NCI-H1092 (cell line): ENCODE results near the gene KCNH5.

Experiments
- DNase-seq: peaks from one replicate; lab custom pipeline; 2025; lab: John Stamatoyannopoulos, UW

Gene KCNH5, protein sequence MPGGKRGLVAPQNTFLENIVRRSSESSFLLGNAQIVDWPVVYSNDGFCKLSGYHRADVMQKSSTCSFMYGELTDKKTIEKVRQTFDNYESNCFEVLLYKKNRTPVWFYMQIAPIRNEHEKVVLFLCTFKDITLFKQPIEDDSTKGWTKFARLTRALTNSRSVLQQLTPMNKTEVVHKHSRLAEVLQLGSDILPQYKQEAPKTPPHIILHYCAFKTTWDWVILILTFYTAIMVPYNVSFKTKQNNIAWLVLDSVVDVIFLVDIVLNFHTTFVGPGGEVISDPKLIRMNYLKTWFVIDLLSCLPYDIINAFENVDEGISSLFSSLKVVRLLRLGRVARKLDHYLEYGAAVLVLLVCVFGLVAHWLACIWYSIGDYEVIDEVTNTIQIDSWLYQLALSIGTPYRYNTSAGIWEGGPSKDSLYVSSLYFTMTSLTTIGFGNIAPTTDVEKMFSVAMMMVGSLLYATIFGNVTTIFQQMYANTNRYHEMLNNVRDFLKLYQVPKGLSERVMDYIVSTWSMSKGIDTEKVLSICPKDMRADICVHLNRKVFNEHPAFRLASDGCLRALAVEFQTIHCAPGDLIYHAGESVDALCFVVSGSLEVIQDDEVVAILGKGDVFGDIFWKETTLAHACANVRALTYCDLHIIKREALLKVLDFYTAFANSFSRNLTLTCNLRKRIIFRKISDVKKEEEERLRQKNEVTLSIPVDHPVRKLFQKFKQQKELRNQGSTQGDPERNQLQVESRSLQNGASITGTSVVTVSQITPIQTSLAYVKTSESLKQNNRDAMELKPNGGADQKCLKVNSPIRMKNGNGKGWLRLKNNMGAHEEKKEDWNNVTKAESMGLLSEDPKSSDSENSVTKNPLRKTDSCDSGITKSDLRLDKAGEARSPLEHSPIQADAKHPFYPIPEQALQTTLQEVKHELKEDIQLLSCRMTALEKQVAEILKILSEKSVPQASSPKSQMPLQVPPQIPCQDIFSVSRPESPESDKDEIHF

DNA sequence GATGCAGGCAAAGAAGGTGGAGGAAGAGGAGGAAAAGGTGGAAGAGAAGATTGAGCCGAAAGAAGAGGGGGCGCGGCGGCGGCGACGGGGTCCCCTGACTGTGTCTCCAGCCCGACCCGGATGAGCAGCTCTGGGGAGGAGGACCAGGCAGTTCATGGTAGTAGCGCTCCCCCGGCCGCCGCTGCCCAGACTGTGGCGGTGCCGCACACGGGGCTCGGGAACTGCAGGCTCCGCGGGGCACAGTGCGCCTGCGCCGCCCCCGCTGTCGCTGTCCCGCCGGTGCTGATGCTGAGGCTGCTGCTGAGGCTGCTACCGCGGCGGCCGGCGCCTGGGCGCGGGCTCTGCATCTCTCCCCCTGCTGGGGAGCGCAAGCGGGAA lies at the start of gene KCNH5:
Gene KCNH5, minus strand, starts transcription at position 225 of the 378 bp plus-strand sequence. CDS start 272 bp downstream, outside the sequence.
- peak; percentile 68 for DNase-seq

DNA sequence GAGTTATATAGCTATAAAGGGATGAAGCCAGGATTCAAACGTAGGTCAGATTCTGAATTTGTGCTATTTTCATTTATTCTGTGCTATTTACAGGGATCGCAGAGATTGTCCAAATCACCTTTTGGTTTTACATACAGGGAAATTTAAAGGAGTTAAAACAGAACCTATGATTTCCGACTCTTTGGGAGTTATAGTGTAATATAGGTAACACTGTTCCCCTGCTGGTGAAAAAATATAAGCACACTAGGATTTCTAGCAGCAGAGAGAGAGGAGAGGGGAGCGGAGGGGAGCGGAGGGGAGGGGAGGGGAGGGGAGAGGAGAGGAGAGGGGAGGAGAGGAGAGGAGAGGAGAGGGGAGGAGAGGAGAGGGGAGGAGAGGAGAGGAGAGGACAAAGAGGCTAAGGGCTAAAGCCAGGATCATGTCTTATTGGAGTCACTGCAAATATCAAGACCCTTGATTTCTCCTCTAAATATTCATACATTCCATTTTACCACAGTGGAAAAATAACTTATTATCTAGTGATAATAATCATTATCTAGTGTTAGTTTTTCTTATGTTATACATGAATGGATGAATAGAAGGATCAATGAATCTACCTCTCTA lies 46.2 kb upstream of the KCNH5 start:
- no peak for DNase-seq

DNA sequence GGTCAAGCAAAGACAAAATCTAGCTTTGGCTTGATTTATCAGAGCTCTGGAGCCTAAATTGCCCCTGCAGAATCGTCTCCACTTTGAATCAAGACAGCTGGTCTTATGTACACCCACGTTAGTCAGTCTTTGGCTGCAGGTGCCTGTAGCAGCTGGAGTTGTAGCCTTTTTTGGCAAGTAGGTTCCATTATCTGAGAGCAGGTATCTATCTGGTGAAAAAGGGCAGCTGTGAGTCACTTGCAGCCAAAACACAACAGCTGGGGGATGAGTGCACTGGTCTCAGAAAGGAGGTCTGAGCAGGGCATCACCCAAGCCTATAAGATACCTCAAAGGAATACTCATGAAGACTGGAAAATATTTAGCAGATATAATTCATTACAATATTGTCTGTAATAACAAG lies 43.6 kb upstream of the KCNH5 start:
- DNase-seq = peak; percentile 72

DNA sequence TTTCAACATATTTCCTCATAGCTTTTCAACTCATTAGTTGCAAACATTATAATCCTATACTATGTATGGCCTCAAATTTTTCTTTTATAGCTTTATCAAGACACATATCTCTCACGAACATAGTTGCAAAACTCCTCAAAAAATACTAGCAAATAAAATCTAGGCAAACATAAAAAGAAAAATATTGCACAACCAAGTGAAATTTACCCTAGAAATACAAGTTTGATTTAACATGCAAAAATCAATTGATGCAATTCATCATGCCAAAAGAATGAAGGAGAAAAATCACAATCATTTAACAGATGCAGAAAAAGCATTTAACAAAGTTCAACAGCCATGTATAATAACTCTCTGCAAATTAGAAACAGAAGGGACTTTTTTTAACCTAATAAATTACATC lies 33.3 kb upstream of the KCNH5 start:
- no peak for DNase-seq

DNA sequence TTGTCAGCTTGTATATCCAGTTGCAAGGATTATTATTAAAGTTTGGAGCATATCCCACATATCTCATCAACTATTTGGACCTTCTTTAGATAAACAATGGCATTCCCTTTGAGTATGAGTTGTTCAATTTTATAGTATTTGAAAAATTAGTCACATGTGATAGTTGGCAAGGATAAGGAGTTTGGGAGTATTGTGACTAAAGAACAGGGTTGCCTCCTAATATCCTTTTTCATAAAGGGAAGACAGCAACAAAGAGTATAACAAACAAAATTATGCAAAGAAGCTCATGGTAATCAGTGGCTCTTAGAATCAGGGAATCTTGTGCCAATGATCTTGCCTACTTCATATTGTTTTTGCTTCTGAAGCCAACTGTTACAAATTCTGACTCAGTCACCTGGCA lies 31.2 kb upstream of the KCNH5 start:
- no peak for DNase-seq

DNA sequence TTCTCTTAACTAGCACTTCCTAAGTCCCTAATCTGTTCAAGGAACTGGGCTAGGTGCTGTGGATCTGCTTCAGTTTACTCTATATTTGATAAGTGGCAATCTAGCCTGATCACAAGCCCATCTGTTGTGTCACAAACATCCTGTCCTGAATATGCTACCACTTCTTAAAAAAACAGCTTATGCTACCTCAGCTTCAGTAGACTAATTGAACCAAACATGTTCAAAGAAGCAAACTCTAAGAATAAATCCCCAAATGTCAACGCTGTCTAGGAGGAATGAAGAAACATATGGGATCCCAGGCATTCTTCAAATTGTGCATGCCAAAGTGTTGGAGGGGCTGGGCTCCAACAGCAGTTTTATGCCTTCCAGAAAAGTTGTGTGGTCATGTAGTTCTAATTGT lies 10.4 kb upstream of the KCNH5 start:
- no peak for DNase-seq

DNA sequence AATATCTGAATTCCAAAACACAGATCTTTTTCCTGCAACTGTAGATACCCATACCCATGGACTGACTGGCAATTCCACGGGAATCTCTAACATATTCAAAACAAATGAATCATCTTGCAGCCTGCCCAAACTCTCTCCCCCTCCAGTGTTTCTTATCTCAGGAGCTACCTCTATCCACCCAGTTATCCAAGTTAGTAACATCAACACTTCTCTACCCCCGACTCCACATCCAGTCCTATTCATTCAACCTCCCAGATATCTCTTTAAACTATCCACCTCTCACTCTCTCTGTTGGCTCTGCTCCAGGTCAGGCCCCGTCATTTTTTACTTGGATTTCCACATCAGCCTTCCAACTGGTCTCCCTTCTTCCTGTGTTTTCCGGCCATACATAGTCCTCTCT lies 6.7 kb upstream of the KCNH5 start:
- no peak for DNase-seq

DNA sequence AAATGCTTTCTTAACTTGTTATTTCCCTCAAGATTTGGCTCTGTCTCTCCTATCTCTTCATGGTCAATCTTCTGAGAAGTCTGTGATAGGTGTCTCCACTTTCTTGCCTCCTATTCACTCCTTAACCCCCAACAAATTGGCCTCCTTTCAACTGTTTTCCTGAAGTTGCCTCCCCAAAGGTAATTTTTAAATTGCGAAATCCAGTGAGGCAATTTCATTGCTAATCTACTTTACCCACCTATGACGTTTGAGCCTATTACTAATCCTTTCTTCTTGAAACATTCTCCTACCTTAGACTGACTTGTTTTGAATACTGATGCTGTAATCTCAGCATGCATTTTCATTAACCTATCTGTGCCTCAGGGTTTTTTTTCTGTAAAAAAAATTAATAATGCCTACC lies 6.0 kb upstream of the KCNH5 start:
- DNase-seq = no peak

DNA sequence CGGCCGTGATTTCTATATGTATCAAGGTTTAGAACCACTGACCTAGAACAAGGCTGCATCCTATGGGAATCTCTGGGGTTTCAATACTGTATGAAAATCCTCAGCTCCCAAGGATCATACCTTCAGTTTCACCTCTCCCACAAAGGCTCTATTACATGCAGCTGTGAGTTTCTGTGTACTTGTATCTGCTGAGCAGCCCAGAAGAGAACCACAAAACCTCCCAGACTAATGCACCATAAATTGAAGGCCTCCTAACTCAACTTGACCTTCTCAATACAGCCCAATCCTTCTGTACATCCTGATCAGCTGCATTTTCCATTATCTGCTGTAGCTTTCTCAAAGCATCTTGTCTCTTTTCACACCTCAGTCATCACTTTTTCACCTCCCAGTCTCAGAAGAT lies 5.4 kb upstream of the KCNH5 start:
- no peak for DNase-seq

DNA sequence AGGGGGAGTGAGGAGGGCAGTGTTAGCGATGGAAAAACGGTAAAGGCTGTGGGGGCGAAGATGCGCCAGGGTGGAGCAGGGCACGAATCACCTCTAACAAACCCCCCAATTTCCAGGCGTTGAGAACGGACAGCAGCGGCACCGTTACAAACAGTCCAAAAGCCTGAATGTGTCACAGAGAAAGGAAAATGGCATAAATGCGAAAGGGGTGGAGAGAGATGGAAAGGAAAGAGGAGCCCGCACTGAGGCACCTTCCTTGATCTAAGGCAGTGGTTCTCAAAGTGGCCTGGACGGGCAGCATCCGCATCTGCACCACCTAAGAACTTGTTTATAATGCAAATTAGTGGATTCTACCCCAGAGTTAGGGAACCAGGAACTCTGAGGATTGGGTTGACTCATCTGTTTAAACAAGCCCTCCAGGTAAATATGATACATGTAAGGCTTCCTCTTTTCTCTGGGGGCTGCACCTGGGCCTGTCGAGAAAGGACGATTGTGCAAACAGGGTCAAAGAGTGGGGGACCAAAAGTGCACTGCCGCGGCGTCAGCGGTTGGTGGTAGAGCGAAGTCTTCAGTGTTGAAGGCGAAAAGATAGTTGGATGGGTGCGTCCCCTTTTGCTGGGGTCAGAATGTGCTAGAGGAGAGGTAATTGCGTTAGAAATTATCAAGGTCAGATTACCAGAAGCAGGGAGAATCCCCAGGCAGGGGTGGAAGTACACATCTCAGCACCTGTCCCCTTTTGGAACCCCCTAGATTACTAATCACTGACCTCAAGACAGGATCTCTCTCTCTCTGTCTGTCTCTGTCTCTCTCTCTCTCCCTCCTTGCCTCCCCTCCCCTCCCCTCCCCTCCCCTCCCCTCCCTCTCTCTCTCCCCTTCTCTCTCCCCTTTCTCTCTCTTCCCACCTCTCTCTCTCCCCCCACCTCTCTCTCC lies 1.3 kb upstream of the KCNH5 start:
- DNase-seq = no peak

DNA sequence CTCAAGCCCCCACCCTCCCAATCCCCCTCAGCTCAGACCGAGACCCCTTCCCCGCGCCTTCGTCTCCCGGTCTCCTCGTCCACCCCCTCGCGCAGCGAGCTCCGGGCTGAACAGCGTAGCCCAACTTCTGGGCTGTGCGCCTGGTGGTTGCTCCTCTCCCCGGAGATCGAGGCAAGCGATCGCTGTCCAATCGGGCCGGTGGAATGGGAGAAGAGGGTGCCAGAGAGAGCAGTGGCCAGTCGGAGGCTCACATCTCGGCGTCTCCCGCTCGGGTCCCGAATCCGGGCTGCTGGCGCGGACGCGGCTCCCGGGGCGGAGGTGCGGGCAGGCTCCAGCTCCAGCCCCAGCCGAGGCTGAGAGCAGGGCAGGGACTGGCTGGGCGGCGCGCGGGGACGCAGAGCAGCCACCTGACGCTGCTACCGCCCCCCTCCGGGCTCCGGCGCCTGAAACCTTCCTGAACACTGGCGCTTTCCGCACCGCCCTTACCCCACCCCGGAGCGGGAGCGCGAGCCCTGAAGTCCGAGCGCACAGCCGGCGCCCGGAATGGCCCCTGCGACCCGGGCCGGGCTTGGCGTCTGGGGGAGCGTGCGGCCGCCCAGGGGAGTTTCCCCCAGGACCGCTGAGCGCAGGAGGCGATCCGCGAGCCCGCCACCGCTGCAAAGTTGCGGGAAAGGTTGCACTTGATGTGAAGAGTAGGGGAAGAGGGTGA lies 508 bp upstream of the KCNH5 start:
- DNase-seq = peak; percentile 69

DNA sequence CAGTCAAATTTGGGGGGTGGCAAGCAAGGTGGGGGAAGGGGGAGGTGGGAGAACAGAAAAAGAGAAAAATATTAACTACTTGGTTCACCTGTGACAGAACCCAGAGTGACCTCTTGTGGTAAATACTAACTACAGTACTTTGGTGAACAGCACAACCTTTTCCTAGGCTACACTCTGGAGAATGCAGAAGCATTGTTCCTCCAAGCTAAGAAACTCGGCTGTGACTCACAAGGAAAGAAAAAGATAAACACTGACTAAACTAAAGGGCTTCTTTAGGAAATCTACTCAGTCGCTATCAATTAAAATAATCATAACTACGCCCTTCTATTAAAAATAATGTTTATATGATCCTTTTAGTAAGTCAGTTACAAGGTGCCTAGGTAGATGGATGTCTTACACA lies 5.4 kb downstream of the KCNH5 start:
- DNase-seq = peak; percentile 29

DNA sequence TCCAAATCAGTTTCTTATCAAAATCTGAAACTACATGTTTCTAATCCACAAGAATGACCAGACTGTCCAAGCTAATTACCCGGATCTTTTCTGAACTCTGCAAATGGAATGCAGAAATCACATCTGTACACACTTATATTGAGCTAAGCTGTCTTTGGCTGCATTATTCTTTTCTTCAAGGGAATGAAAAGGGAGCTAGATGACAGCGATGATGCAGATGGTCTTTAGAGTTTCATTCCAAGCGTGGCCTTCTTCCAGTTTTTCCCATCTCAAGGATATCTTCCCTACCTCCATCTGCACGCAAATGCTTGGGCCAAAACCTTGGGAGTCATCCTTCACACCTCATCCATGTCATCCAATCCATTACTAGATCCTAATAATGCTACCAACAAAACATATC lies 12.6 kb downstream of the KCNH5 start:
- no peak for DNase-seq

DNA sequence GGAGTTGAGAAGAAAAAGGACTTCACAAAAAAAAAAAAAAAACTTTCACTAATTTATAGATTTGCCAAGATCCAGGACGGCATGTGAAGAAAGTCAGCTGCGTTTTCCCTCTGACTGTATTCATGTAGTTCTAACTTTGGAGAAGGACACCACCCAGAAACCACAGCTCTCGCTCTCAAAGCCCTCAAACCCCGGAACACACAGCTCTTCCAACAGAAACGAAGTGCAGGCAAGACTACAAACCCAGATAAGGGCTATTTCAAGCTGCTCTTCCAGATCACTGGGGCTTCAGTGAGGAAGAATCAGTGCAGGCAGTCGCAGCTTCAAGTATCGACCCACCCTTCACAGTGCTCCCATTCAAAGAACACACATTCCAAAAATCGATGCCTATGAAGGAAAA lies 13.2 kb downstream of the KCNH5 start:
- DNase-seq = no peak

DNA sequence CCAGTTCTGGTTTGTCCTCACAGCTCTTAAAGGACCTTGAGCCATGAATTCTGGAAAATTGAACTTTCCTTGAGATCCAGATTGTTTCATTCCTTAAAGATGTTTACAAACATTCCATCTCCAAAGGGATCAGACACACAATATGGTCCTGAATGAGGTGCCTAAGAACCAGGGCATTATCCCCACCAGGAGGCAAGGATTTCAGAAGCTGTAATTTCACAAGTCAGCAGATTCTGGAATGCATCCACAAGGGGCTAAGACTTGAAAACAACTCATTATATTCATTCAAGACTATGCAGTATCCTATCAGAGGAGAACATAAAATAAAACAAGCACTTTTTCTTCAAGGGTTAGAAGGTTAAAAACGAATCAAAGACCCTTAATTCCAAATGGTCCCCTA lies 15.1 kb downstream of the KCNH5 start:
- DNase-seq = no peak

DNA sequence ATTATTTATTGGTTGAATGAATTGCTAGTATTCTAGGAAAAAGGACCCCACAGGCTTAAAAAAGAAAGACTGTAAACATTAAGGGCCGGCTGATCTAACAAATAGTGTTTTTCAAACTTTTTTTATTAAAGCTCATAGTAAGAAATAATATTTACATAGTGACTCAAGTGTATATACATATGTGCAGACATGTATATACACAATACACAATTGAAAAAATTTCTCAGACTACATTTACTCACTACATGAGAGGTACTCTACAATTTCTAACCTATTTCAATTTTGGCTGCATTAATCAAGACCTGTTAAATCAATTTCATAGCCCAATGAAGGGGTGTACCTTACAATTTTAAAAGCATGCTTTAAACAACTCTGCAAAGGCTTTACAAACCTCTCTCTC lies 17.5 kb downstream of the KCNH5 start:
- no peak for DNase-seq

DNA sequence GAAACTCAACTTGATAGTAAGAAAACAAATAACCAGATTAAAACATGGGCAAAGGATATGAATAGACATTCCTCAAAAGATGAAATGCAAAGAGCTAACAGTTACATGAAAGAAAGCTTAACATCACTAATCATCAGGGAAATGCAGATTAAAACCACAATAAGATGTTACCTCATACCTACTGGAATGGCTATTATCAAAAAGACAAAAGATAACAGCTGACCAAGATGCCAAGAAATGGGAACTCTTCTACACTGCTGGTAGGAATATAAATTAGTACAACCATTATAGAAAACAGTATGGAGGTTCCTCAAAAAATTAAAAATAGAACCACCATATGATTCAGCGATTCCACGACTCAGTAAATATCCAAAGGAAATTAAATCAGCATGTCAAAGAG lies 18.8 kb downstream of the KCNH5 start:
- DNase-seq = no peak

DNA sequence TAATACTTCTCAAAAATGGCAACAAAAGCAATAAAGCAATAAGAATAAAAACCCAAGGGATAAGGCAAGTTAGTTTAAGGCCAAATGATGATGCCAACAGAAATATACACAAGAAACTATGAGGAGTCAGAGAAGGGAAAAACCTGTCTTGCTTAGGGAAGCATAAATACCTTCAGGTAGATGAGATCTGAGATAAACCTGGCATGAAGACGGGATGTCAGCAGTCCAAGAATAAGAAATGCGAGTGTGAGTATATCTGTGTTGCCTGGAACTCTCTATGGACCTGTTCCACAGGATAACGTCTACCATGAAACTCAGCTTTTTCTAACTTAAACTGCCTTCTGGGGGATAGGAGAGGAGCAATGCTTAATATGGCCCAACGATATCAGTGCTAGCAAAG lies 30.6 kb downstream of the KCNH5 start:
- no peak for DNase-seq

DNA sequence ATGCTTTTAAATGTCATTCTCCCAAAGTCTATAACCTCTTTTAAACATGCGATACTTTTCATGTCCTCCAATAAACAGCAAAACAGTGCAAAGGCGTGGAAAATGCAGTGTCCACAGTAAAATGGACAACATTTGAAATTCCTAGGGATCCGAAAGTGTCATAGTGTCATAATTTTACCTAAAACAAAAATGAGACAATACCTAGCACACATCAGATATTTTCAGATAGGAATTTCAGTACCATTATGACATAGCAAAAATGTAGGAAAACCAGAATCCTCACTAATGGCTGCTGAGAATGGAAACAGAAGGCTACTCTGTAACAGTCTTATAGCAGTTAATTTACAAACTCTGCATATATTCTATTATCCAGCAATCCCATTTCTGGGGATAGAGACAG lies 33.1 kb downstream of the KCNH5 start:
- no peak for DNase-seq

DNA sequence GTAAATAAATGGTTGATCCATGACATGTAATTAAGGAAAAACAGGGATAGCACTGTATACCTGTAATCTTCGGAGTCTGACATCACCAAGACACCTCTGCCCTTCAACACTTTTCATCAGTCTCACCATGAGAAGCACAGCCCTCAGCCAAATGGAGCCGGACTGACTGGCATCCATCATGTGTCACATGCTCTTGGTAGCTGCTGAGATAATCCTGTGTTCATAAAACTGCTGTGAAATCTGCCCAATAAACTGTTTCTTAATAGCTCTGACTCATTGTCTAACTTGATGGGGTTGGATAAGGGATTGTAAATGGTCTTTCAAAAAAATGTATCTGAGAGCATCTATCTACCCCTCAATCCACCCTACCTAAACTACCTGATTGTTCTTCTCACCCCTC lies 33.6 kb downstream of the KCNH5 start:
- DNase-seq = no peak

DNA sequence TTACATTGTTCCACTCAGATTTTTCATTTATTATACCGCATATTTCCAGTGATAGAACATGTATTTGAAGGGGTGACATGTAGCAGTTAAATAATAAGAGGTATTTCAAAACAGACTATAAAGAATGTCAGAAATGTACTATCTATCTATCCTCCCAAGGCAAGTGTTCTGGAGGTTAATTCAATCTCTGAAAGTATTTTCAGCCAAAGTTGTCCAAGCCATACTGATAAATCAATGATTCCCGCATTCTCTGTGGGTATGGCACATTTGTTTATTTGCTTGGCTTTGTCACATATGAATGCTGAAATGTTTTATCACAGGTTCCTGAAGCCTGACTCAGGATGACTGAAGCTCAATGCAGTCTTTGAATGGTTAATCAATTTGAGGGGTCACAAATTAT lies 35.8 kb downstream of the KCNH5 start:
- DNase-seq = no peak
